ACC112 (cell line): ENCODE results near the gene RNF215.

ENCODE experiments used
- H2AFZ ChIP-seq: fragments of 200-600 bp; sonication (generic); one replicate; pipeline ENCODE4 v1.6.0; 2017; ENCODE audit warnings: antibody characterized with exemption, low read length; ENCODE audit not compliant: unreplicated experiment
- H3K27ac ChIP-seq: fragments of 200-600 bp; sonication (generic); 2 replicates; pipeline ENCODE4 v1.5.1; 2014; ENCODE audit warnings: low read depth, mild to moderate bottlenecking, antibody characterized with exemption, low read length, moderate library complexity
- H3K27me3 ChIP-seq: fragments of 200-600 bp; sonication (generic); 2 replicates; pipeline ENCODE4 v1.6.1; 2014; ENCODE audit warnings: mild to moderate bottlenecking, antibody characterized with exemption, low read length, moderate library complexity, mixed read lengths; ENCODE audit not compliant: insufficient read depth
- H3K36me3 ChIP-seq: fragments of 200-600 bp; sonication (generic); 2 replicates; pipeline ENCODE4 v1.6.1; 2016; ENCODE audit warnings: mild to moderate bottlenecking, antibody characterized with exemption, low read length, moderate library complexity, mixed read lengths; ENCODE audit not compliant: insufficient read depth
- H3K4me1 ChIP-seq: fragments of 200-600 bp; sonication (generic); one replicate; pipeline ENCODE4 v1.6.1; 2016; ENCODE audit warnings: low read length, mixed read lengths; ENCODE audit not compliant: insufficient read depth, unreplicated experiment, control insufficient read depth
- H3K4me3 ChIP-seq: fragments of 200-600 bp; sonication (generic); 2 replicates; pipeline ENCODE4 v1.5.1; 2014; ENCODE audit warnings: mild to moderate bottlenecking, low read depth, low read length
- H3K79me2 ChIP-seq: fragments of 200-600 bp; sonication (generic); one replicate; pipeline ENCODE4 v1.6.0; 2016; ENCODE audit warnings: low read length; ENCODE audit not compliant: control insufficient read depth, unreplicated experiment, insufficient read depth

The RNF215 gene

GRCh38 chr22:30357650-30358215 is 29.5 kb downstream of the RNF215 start:
- H3K4me1 ChIP-seq: peaks cover 6% of the 10 kb centered on the region
- peak overlapping the region; percentile 90 for H3K4me3 ChIP-seq
- H3K27ac ChIP-seq: no peak overlapping the region
- no peaks in the 10 kb centered on the region for H3K27me3 ChIP-seq
- H2AFZ ChIP-seq: no peak overlapping the region
- H3K36me3 ChIP-seq: no peaks in the 10 kb centered on the region
- H3K79me2 ChIP-seq: peaks cover 34% of the 10 kb centered on the region

- H3K4me3 ChIP-seq: peak overlapping the region; percentile 90
- peaks cover 38% of the 10 kb centered on the region for H3K79me2 ChIP-seq
- peaks cover 6% of the 10 kb centered on the region for H3K4me1 ChIP-seq
- peak overlapping the region; percentile 79; the same call in 1 of the 2 replicates for H3K27ac ChIP-seq
- no peaks in the 10 kb centered on the region for H3K36me3 ChIP-seq
- H3K27me3 ChIP-seq: no peaks in the 10 kb centered on the region
- peak overlapping the region; percentile 85 for H2AFZ ChIP-seq
Measured at GRCh38 chr22:30357236-30357570, 30.0 kb downstream of the RNF215 start.

GRCh38 chr22:30356449-30357235 is 30.6 kb downstream of the RNF215 start, which contains the start of the genes CCDC157 and SF3A1:
CCDC157 (plus strand) TSS chr22:30357007; CDS start chr22:30366001, 8,994 bp downstream.
SF3A1 (minus strand) TSS chr22:30356894; CDS start chr22:30356792, 102 bp downstream.
- peak within 1 kb of the TSS; percentile 90 for H3K4me3 ChIP-seq
- peaks cover 6% of the 10 kb centered on the region for H3K4me1 ChIP-seq
- peak within 1 kb of the TSS; percentile 79 for H3K27ac ChIP-seq
- H3K27me3 ChIP-seq: no peaks in the 10 kb centered on the region
- H3K36me3 ChIP-seq: no peaks in the 10 kb centered on the region
- H3K79me2 ChIP-seq: peaks cover 41% of the 10 kb centered on the region
- peak within 1 kb of the TSS; percentile 85 for H2AFZ ChIP-seq

- peak overlapping the region; percentile 90; the same call in 1 of the 2 replicates for H3K4me3 ChIP-seq
- no peaks in the 10 kb centered on the region for H3K36me3 ChIP-seq
- H3K27me3 ChIP-seq: no peaks in the 10 kb centered on the region
- H3K79me2 ChIP-seq: peaks cover 44% of the 10 kb centered on the region
- H3K4me1 ChIP-seq: peaks cover 6% of the 10 kb centered on the region
- no peak overlapping the region for H2AFZ ChIP-seq
- H3K27ac ChIP-seq: no peak overlapping the region
Measured at GRCh38 chr22:30354644-30355043, 32.6 kb downstream of the RNF215 start.

GRCh38 chr22:30351226-30351625 is 36.0 kb downstream of the RNF215 start:
- peaks cover 54% of the 10 kb centered on the region for H3K79me2 ChIP-seq
- H2AFZ ChIP-seq: no peak overlapping the region
- peaks cover 6% of the 10 kb centered on the region for H3K4me1 ChIP-seq
- H3K27ac ChIP-seq: no peak overlapping the region
- no peaks in the 10 kb centered on the region for H3K36me3 ChIP-seq
- H3K4me3 ChIP-seq: no peak overlapping the region
- H3K27me3 ChIP-seq: no peaks in the 10 kb centered on the region

GRCh38 chr22:30348809-30349208 is 38.4 kb downstream of the RNF215 start:
- no peak overlapping the region for H3K27ac ChIP-seq
- no peaks in the 10 kb centered on the region for H3K4me1 ChIP-seq
- no peak overlapping the region for H3K4me3 ChIP-seq
- 0 out of 2 replicates have a peak, but pooled peaks cover 3% of the 10 kb centered on the region for H3K36me3 ChIP-seq
- H3K79me2 ChIP-seq: peaks cover 30% of the 10 kb centered on the region
- H3K27me3 ChIP-seq: no peaks in the 10 kb centered on the region
- H2AFZ ChIP-seq: no peak overlapping the region

- Histone ChIP-seq H3K36me3 (0 out of 2 replicates have a peak, but pooled peaks cover 7% of the 10 kb centered on the region), H3K4me3 (no peak overlapping the region)
Measured at GRCh38 chr22:30348404-30348803, 38.8 kb downstream of the RNF215 start.

GRCh38 chr22:30347255-30347892 is 39.8 kb downstream of the RNF215 start:
- Histone ChIP-seq H3K36me3 (0 out of 2 replicates have a peak, but pooled peaks cover 9% of the 10 kb centered on the region), H3K27ac (no peak overlapping the region), H3K4me1 (no peaks in the 10 kb centered on the region), H2AFZ (no peak overlapping the region), H3K79me2 (peaks cover 19% of the 10 kb centered on the region), H3K4me3 (no peak overlapping the region), H3K27me3 (no peaks in the 10 kb centered on the region)

More at GRCh38 chr22:30348404-30348803, 38.8 kb downstream of the RNF215 start:
- Histone ChIP-seq H3K27me3 (no peaks in the 10 kb centered on the region), H3K79me2 (peaks cover 26% of the 10 kb centered on the region), H2AFZ (no peak overlapping the region), H3K4me1 (no peaks in the 10 kb centered on the region), H3K27ac (no peak overlapping the region)

GRCh38 chr22:30344447-30345200 is 42.6 kb downstream of the RNF215 start:
- Histone ChIP-seq H3K4me3 (no peak overlapping the region), H2AFZ (no peak overlapping the region), H3K36me3 (0 out of 2 replicates have a peak, but pooled peaks cover 9% of the 10 kb centered on the region), H3K79me2 (peaks cover 12% of the 10 kb centered on the region), H3K27ac (no peak overlapping the region), H3K27me3 (no peaks in the 10 kb centered on the region), H3K4me1 (no peaks in the 10 kb centered on the region)
